Measurements from ENCODE around the gene HSF4. TPM values are rescaled to one million over a fixed set of nuclear protein-coding genes. Genes with fewer than 3 reads are reported as not detected.

Gene HSF4
- total and polyA plus RNA-seq, 12 donors, result 9.1 to 199 (median 38.6) TPM

DNA sequence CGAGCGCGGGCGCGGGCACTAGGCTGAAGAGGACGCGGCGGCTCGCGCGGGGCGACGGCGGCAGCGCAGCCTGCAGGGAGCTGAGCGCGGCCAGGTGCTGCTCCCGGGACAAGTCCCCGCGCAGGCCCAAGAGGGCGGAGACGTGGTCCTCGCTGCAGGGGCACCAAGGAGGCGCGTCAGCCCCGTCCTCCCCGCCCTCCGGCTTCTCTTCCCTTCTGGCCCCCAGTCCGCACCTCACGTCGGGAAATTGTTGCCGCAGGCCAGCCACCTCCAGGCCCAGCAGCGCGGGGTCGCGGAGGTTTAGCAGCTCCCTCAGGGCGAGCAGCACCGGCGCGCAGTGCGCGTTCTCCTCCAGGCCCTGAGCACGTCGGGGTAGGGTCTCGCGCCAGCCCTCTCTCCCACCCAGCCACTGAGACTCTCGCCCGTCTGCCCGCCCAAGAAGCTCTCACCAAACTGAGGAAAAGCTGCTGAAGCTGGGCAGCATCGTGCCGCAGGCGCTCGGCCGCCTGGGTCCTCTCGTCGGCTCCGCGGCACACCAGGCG is 20.0 kb downstream of the HSF4 start:
- TF ChIP-seq, protein P1, sequence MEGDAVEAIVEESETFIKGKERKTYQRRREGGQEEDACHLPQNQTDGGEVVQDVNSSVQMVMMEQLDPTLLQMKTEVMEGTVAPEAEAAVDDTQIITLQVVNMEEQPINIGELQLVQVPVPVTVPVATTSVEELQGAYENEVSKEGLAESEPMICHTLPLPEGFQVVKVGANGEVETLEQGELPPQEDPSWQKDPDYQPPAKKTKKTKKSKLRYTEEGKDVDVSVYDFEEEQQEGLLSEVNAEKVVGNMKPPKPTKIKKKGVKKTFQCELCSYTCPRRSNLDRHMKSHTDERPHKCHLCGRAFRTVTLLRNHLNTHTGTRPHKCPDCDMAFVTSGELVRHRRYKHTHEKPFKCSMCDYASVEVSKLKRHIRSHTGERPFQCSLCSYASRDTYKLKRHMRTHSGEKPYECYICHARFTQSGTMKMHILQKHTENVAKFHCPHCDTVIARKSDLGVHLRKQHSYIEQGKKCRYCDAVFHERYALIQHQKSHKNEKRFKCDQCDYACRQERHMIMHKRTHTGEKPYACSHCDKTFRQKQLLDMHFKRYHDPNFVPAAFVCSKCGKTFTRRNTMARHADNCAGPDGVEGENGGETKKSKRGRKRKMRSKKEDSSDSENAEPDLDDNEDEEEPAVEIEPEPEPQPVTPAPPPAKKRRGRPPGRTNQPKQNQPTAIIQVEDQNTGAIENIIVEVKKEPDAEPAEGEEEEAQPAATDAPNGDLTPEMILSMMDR (IDR thresholded peaks at IDR 0.05), result no peak
- no peaks in the 10 kb centered on the region for H3K9me3 ChIP-seq
- H3K27me3 ChIP-seq, result peaks cover 0 to 3% (median 0%) of the 10 kb centered on the region in 7 donors
- H3K27ac ChIP-seq, result peak overlapping the region; percentile 89 to 99 (median 97)
- peaks cover 12 to 48% (median 29%) of the 10 kb centered on the region in 9 donors for H3K4me1 ChIP-seq
- intact Hi-C loops (cut with DNase I), result loop anchor here in 8 of 10 donors (2.0 to 10.0 kb wide), 5 partner anchors 34 to 230 kb away; partner anchors contain the start of genes B3GNT9 (in 1 of the 8), FHOD1 (in 1 of the 8) and SLC9A5 (in 1 of the 8)
- peak in 6 of 8 donors; percentile 1 to 30 (median 4) for ATAC-seq
- peaks cover 0 to 3% (median 0%) of the 10 kb centered on the region in 9 donors for H3K36me3 ChIP-seq
- 8 to 14% methylated on average over 59 of the region's 59 CpGs for WGBS, 2 donors
- H3K4me3 ChIP-seq, result peak overlapping the region; percentile 39 to 84 (median 72)
- DNase-seq, result peak in 1 of 2 donors; percentile 40

DNA sequence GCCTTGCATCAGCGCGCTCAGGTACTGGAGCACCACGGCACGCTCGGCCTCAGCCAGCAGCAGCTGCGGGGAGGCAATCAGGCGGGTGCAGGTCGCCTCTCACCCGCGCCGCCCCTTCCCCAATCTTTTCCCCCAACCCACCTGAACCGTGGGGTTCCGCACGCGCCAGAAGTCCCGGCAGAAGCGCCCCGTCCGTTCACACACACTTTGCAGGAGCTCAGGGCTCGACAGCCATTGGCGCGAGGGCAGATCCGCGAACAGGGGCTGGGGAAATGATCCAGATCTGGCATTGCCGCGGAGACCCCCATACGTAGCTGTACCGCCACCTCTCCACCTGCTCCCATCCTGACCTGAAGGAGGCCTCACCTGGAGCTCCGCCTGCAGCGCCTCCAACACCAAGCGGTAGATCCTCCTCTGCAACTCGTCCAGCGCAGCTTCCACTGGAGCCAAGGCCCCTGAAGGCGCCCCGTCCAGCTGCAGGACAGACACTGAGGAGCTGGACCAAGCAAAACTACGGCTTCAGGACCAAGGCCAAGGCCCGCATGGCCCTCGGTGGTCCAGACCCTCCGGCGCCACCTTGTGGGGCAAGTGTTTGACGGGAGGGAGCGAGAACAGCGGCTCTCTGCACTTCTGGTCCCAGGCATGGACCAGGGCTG is 20.6 kb downstream of the HSF4 start:
- DNase-seq (peak; percentile 93), ATAC-seq (peak; percentile 47 to 74 (median 59))
- peaks cover 12 to 48% (median 29%) of the 10 kb centered on the region in 9 donors for H3K4me1 ChIP-seq
- peak overlapping the region in 9 of 10 donors; percentile 57 to 84 (median 73) for H3K4me3 ChIP-seq
- H3K9me3 ChIP-seq, result no peaks in the 10 kb centered on the region
- 12 to 21% methylated on average over 38 to 43 of the region's 43 CpGs for WGBS, 2 donors
- peak overlapping the region in 4 of 10 donors; percentile 12 to 97 (median 59) for H3K27ac ChIP-seq
- TF ChIP-seq, protein P1 (IDR thresholded peaks at IDR 0.05), result peak; percentile 75 to 92 (median 87)
- intact Hi-C loops (cut with DNase I), result loop anchor here in 9 of 10 donors (1.0 to 10.0 kb wide), 9 partner anchors 30 to 230 kb away; partner anchors contain the start of genes B3GNT9 (in 2 of the 9), FHOD1 (in 1 of the 9) and SLC9A5 (in 1 of the 9)
- H3K27me3 ChIP-seq, result peaks cover 0 to 3% (median 0%) of the 10 kb centered on the region in 7 donors
- H3K36me3 ChIP-seq, result peaks cover 0 to under 1% (median 0%) of the 10 kb centered on the region in 9 donors

DNA sequence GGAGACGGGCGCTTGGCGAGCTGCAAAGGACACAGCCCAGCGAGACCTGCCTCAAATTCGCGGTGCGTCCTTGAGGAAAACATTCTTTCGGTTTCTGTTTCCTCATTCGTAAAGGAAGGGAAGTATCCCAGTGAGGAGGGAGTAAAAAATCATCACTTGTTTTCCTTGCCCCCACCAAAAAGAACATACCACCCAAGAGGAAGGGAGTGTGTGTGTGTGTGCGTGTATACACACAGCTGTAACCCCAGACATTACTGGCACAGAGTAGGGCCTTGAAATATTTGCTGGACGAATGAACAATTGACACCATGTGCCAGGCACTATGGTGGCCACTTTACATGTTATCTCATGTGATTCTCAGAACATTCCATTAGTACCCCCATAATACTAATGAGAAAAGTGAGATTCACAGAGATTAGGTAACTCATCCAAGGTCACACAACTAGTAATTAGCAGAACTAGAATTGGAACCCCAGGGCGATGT is 21.1 kb downstream of the HSF4 start:
- Histone ChIP-seq H3K4me3 (peak overlapping the region in 8 of 10 donors; percentile 10 to 84 (median 75)), H3K27ac (peak overlapping the region in 3 of 10 donors; percentile 12 to 29 (median 13))
- intact Hi-C loops (cut with DNase I), result loop anchor here in 9 of 10 donors (1.0 to 10.0 kb wide), 8 partner anchors 30 to 231 kb away; partner anchors contain the start of gene B3GNT9 (in 2 of the 9)

More for the DNA sequence above, 21.1 kb downstream of the HSF4 start:
- DNase-seq, result no peak
- Histone ChIP-seq H3K9me3 (no peaks in the 10 kb centered on the region), H3K27me3 (peaks cover 0 to 3% (median 0%) of the 10 kb centered on the region in 7 donors), H3K4me1 (peaks cover 12 to 48% (median 32%) of the 10 kb centered on the region in 9 donors), H3K36me3 (no peaks in the 10 kb centered on the region)
- ATAC-seq, result no peak
- TF ChIP-seq, protein P1 (IDR thresholded peaks at IDR 0.05), result peak in 2 of 9 donors; percentile 5 to 9
- WGBS, 2 donors, result 10 to 11% methylated on average over 12 of the region's 12 CpGs
